Gastrocnemius medialis (tissue), 4 donors: ENCODE data around the gene PABPN1. TPM values are rescaled to one million over a fixed set of nuclear protein-coding genes. Genes with fewer than 3 reads are reported as not detected.

Experiments
- ATAC-seq, 2 donors: fragments of 150-250 bp; one replicate each; pipeline ENCODE4 v1.9.1; 2016
- DNase-seq, 2 donors: peaks; one replicate each; pipeline ENCODE4 v3.0.0-alpha.2; 2019
- H3K27ac ChIP-seq, 4 donors: fragments of 200-600 bp; sonication (generic); 1 replicate in 1 of 4; 2 replicates in 3 of 4; pipeline ENCODE4 v1.5.1; 2016 to 2018; ENCODE audit warnings: mild to moderate bottlenecking in 2 of 4, moderate library complexity in 1 of 4
- H3K27me3 ChIP-seq, 3 donors: fragments of 200-600 bp; sonication (generic) in 2 of 3; 1 replicate in 1 of 3; 2 replicates in 2 of 3; pipeline versions ENCODE4 v1.5.1 to v1.6.0; 2016 to 2019; ENCODE audit warnings: mild to moderate bottlenecking in 1 of 3, moderate library complexity in 1 of 3
- H3K36me3 ChIP-seq, 2 donors: fragments of 200-600 bp; sonication (generic) in 1 of 2; one replicate each; pipeline ENCODE4 v1.5.1; 2017 to 2018
- H3K4me1 ChIP-seq, 2 donors: fragments of 200-600 bp; sonication (generic) in 1 of 2; one replicate each; pipeline ENCODE4 v1.5.1; 2016 to 2017; ENCODE audit warnings: mild to moderate bottlenecking in 2 of 2
- H3K4me3 ChIP-seq, 4 donors: fragments of 200-600 bp; sonication (generic) in 3 of 4; 1 replicate in 1 of 4; 2 replicates in 3 of 4; pipeline ENCODE4 v1.5.1; 2016 to 2019; ENCODE audit warnings: mild to moderate bottlenecking in 2 of 4
- H3K9me3 ChIP-seq, 3 donors: fragments of 200-600 bp; sonication (generic) in 2 of 3; 1 replicate in 1 of 3; 2 replicates in 2 of 3; pipeline ENCODE4 v1.5.1; 2016 to 2019
- POLR2A ChIP-seq, 2 donors: fragments of 450-650 bp; IDR thresholded peaks; one replicate each; pipeline ENCODE4 v1.6.1; 2017; ENCODE audit warnings: antibody characterized with exemption in 2 of 2, mild to moderate bottlenecking in 2 of 2, moderate library complexity in 2 of 2
- in situ Hi-C, 4 donors: fragments of 200-750 bp; cut with MboI; loops; one replicate each; pipeline versions ENCODE4 v1.15.0 to v1.8.0; 2017; ENCODE audit warnings: low sequenced_read_pairs in 4 of 4
- intact Hi-C: fragments of 100-400 bp; cut with DNase I; formaldehyde crosslinking; loops from one replicate; pipeline ENCODE4 v1.15.1; 2023; ENCODE audit warnings: low total_unique reads
- total RNA-seq, 4 donors: library from RNA; depleted of rRNA; stranded (reverse); fragments of >200 nt; gene quantifications; one replicate each; pipeline versions ENCODE4 v1.1.0 to v1.2.3, GENCODE V29; 2016
- TF ChIP-seq, protein P1 (sequence below), 5 experiments: fragments of 450-650 bp in 3 of 5; fragments of 200-600 bp in 2 of 5; sonication (generic) in 2 of 5; IDR thresholded peaks in 4 of 5; conservative IDR thresholded peaks in 1 of 5; 1 replicate in 4 of 5; 2 replicates in 1 of 5; pipeline ENCODE4 v1.5.1; 2016 to 2019; ENCODE audit warnings: antibody characterized with exemption in 5 of 5, mild to moderate bottlenecking in 3 of 5, moderate library complexity in 3 of 5

PABPN1 gene
- total RNA-seq, 4 donors from 2014 or later = 15.7 to 32.8 (median 26.6) TPM

DNA sequence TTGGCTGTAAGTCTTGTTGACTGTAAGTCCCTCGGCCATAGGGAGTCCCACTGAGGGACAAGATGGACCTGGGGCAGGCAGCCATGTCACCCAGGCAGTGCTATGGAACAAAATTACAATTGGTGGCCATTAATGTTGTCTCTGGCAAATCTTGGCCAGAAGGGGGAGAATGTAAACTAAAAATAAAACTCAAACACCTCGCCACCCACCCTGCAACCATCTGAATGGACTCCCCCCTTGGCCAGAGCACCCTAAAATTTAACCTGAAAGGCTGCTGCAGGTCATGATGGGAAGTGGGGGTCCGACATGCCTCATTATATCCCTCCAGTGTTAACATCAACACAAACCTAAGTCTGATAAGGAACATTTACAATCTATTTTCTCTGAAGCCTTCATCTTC lies 23.2 kb downstream of the PABPN1 start:
- in situ Hi-C loops (loop anchor here in 1 of 4 donors (25.0 kb wide), 1 partner anchor 218 kb away; the partner anchor contains the start of genes AP1G2, THTPA and ZFHX2), intact Hi-C loops (no loop called here)
- Histone ChIP-seq H3K36me3 (no peaks in the 10 kb centered on the region), H3K4me1 (no peaks in the 10 kb centered on the region), H3K9me3 (no peaks in the 10 kb centered on the region), H3K27ac (no peak overlapping the region), H3K4me3 (no peak overlapping the region), H3K27me3 (no peaks in the 10 kb centered on the region)
- ATAC-seq (no peak), DNase-seq (no peak)
- TF ChIP-seq, protein P1, sequence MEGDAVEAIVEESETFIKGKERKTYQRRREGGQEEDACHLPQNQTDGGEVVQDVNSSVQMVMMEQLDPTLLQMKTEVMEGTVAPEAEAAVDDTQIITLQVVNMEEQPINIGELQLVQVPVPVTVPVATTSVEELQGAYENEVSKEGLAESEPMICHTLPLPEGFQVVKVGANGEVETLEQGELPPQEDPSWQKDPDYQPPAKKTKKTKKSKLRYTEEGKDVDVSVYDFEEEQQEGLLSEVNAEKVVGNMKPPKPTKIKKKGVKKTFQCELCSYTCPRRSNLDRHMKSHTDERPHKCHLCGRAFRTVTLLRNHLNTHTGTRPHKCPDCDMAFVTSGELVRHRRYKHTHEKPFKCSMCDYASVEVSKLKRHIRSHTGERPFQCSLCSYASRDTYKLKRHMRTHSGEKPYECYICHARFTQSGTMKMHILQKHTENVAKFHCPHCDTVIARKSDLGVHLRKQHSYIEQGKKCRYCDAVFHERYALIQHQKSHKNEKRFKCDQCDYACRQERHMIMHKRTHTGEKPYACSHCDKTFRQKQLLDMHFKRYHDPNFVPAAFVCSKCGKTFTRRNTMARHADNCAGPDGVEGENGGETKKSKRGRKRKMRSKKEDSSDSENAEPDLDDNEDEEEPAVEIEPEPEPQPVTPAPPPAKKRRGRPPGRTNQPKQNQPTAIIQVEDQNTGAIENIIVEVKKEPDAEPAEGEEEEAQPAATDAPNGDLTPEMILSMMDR (IDR thresholded peaks at IDR 0.05 in 4 of 5, conservative IDR thresholded peaks at IDR 0.05 in 1 of 5) = no peak
- TF ChIP-seq POLR2A (IDR thresholded peaks at IDR 0.05) = no peak

DNA sequence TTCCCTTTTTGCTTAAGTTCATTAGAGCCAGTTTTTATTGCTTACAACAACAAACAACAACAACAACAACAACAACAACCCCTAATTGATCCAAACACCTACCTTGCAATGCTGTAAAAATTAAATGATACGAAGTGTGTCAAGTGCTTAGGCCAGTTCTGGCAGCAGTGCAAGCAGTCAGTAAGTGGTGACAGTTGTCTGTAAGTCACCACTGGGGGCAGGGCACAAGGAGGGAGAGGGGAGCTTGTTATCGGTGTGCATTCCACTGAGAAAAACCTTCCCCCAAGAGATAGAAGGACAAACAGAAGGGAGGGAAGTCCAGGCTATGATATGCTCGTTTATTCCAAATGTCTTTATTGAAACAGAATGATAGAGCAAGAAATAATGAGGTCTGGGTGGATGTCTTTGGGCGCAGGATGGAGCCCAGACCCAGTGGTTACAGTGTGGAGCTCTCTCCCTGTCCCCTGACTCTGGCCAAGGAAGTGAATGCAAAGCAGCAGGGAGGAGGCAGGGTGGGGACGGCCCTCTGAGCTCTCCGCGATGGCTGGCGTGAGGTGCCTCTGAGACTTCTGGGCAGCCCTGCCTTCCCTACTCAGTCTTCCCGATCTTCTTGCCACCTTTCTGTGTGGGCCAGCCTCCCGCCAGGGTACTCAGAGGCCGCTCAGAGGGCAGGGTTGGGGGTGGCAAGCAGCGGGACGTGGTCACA lies 24.9 kb downstream of the PABPN1 start:
- DNase-seq (no peak), ATAC-seq (no peak)
- Histone ChIP-seq H3K27ac (no peak overlapping the region), H3K27me3 (peaks cover 0 to 4% (median under 1%) of the 10 kb centered on the region in 3 donors), H3K9me3 (no peaks in the 10 kb centered on the region), H3K36me3 (no peaks in the 10 kb centered on the region), H3K4me3 (no peak overlapping the region), H3K4me1 (no peaks in the 10 kb centered on the region)
- in situ Hi-C loops = loop anchor here in 1 of 4 donors (25.0 kb wide), 1 partner anchor 216 kb away; the partner anchor contains the start of genes AP1G2, THTPA and ZFHX2
- TF ChIP-seq, protein P1 (IDR thresholded peaks at IDR 0.05 in 4 of 5, conservative IDR thresholded peaks at IDR 0.05 in 1 of 5) = no peak
- no peak for TF ChIP-seq POLR2A (IDR thresholded peaks at IDR 0.05)
- intact Hi-C loops = no loop called here

DNA sequence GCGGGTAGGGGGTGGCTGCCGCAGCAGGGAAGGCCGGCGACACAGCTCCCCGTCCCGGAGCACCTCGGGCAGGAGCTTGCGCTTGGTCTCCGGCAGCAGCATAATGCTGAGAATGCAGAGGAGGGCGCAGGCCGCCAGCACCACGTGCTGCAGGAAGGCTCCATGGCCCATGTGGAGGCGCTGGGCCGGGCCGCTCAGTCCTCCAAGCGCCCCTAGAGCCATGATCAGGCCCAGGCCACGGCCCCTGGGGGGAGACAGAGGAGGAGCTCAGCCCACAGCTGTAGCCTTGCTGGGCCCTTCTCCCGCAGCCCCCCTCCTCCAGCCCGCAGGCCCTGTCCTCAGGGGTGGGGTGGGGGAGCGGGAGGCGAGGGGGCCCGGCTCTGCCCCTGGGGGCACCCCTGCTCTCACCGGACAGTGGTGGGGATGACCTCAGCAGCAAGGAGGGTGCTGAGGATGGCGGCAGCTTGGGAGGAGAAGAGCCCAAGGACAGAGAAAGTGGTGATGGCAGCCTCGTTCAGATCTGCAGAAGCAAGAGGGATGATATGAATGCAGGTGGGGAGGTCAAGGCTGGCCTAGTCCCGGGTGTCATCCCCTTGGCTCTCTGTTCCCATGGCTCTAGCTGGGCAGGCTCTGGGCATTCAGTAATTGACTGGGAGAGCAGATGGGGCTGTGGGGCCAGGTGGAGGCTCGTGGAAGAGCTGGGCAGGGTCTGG lies 25.6 kb downstream of the PABPN1 start:
- H3K27me3 ChIP-seq = peaks cover 6 to 11% (median 8%) of the 10 kb centered on the region in 3 donors
- ATAC-seq = no peak
- no peak for TF ChIP-seq POLR2A (IDR thresholded peaks at IDR 0.05)
- TF ChIP-seq, protein P1 (IDR thresholded peaks at IDR 0.05 in 4 of 5, conservative IDR thresholded peaks at IDR 0.05 in 1 of 5) = no peak
- H3K9me3 ChIP-seq = no peaks in the 10 kb centered on the region
- H3K27ac ChIP-seq = no peak overlapping the region
- no peak overlapping the region for H3K4me3 ChIP-seq
- H3K4me1 ChIP-seq = peaks cover 0 to 2% of the 10 kb centered on the region in 2 donors
- intact Hi-C loops = no loop called here
- no peak for DNase-seq
- in situ Hi-C loops = loop anchor here in 1 of 4 donors (25.0 kb wide), 1 partner anchor 215 kb away; the partner anchor contains the start of genes AP1G2, THTPA and ZFHX2
- no peaks in the 10 kb centered on the region for H3K36me3 ChIP-seq

DNA sequence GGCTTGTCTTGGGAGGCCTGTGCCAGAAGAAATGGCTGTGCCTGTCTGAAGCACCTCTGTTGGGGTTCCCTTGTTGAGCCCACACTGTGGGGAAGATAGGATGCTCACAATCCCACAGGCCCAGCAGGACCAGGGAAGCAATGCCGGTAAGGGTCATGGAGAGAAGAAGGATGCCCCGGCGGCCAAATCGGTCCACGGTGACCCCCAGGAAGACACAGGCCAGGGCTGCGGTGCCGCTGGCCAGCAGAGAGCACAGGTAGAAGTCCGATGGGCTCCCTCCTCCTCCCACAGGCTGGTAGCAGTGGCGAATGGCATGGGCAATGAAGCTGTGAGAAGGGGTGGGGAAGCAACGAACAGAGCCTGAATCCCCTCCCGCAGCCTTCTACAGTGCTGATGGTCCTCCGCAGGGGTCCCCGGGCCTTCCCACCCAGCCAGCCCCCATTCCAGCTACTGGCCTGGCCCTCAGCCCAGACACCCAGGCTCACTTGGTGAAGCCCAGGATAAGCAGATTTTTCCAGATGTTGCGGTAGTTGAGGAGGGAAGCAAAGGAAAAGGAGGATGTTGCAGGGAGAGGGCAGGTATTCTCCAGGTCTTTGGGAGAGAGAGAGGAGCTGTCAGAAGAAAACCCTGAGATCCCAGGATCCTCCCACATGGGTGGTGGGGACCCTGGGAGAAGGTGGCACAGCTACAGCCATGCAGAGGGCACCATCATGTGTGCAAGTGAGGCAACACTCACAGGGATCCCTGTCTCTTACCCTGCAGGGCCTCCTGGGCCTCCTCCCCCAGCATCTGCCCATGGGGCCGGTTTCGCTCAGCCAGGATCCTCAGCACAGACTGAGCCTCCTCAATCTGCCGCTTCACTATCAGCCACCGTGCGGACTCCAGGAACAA lies 26.4 kb downstream of the PABPN1 start:
- ATAC-seq (no peak), DNase-seq (no peak)
- no peaks in the 10 kb centered on the region for H3K9me3 ChIP-seq
- H3K4me1 ChIP-seq = peaks cover 0 to 10% of the 10 kb centered on the region in 2 donors
- no peak overlapping the region for H3K4me3 ChIP-seq
- peaks cover 13 to 18% (median 14%) of the 10 kb centered on the region in 3 donors for H3K27me3 ChIP-seq
- in situ Hi-C loops (loop anchor here in 1 of 4 donors (25.0 kb wide), 1 partner anchor 215 kb away; the partner anchor contains the start of genes AP1G2, THTPA and ZFHX2), intact Hi-C loops (no loop called here)
- no peak for TF ChIP-seq POLR2A (IDR thresholded peaks at IDR 0.05)
- TF ChIP-seq, protein P1 (IDR thresholded peaks at IDR 0.05 in 4 of 5, conservative IDR thresholded peaks at IDR 0.05 in 1 of 5) = no peak
- no peak overlapping the region for H3K27ac ChIP-seq
- H3K36me3 ChIP-seq = no peaks in the 10 kb centered on the region
